NCI-H2227 (cell line): ENCODE measurements around the gene SMCHD1.

ENCODE experiments used
- DNase-seq: peaks from one replicate; lab custom pipeline; 2025; ENCODE audit not compliant: unreplicated experiment; lab: John Stamatoyannopoulos, UW

SMCHD1 gene

GRCh38 chr18:2655178-2655953, at the start of gene SMCHD1:
Gene SMCHD1 (plus strand): TSS chr18:2655726. CDS start chr18:2656076, 350 bp downstream.
- DNase-seq, result peak; percentile 91

GRCh38 chr18:2606335-2606734, 49.2 kb upstream of the SMCHD1 start:
- no peak for DNase-seq

GRCh38 chr18:2609604-2610003, 45.9 kb upstream of the SMCHD1 start:
- no peak for DNase-seq

GRCh38 chr18:2610549-2610948, 45.0 kb upstream of the SMCHD1 start:
- DNase-seq, result no peak

- no peak for DNase-seq
Observed at GRCh38 chr18:2612996-2613395, 42.5 kb upstream of the SMCHD1 start.

GRCh38 chr18:2617401-2617998, 38.0 kb upstream of the SMCHD1 start:
- DNase-seq, result no peak

GRCh38 chr18:2618009-2618408, 37.5 kb upstream of the SMCHD1 start:
- no peak for DNase-seq

GRCh38 chr18:2625217-2625616, 30.3 kb upstream of the SMCHD1 start:
- DNase-seq, result no peak

- peak; percentile 35 for DNase-seq
Observed at GRCh38 chr18:2627821-2628276, 27.7 kb upstream of the SMCHD1 start.

- DNase-seq, result no peak
Observed at GRCh38 chr18:2629003-2629402, 26.5 kb upstream of the SMCHD1 start.

- no peak for DNase-seq
Observed at GRCh38 chr18:2635586-2635985, 19.9 kb upstream of the SMCHD1 start.

GRCh38 chr18:2636126-2636631, 19.3 kb upstream of the SMCHD1 start:
- no peak for DNase-seq

- DNase-seq, result no peak
Observed at GRCh38 chr18:2641638-2642037, 13.9 kb upstream of the SMCHD1 start.

- DNase-seq, result no peak
Observed at GRCh38 chr18:2642771-2643170, 12.8 kb upstream of the SMCHD1 start.

GRCh38 chr18:2644535-2644934, 11.0 kb upstream of the SMCHD1 start:
- no peak for DNase-seq

- no peak for DNase-seq
Observed at GRCh38 chr18:2651981-2652380, 3.5 kb upstream of the SMCHD1 start.

- peak; percentile 28 for DNase-seq
Observed at GRCh38 chr18:2653467-2653866, 2.1 kb upstream of the SMCHD1 start.

GRCh38 chr18:2654169-2654927, 1.2 kb upstream of the SMCHD1 start:
- DNase-seq, result peak; percentile 41

- DNase-seq, result no peak
Observed at GRCh38 chr18:2654928-2655177, 673 bp upstream of the SMCHD1 start.

- no peak for DNase-seq
Observed at GRCh38 chr18:2655954-2656236, 369 bp downstream of the SMCHD1 start.

- DNase-seq, result peak; percentile 53
Observed at GRCh38 chr18:2656237-2656980, 883 bp downstream of the SMCHD1 start.
